ENCODE data around the gene AOC3.

DNA sequence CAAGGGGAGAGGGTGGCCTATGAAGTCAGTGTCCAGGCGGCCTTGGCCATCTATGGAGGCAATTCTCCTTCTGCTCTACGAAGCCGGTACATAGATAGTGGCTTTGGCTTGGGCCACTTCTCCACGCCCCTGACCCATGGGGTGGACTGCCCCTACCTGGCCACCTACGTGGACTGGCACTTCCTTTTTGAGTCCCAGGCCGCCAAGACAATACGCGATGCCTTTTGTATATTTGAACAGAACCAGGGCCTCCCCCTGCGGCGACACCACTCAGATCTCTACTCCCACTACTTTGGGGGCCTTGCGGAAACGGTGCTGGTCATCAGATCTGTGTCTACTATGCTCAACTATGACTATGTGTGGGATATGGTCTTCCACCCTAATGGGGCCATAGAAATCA, 17.3 kb downstream of the AOC3 start:
- TF ChIP-seq, protein P1, sequence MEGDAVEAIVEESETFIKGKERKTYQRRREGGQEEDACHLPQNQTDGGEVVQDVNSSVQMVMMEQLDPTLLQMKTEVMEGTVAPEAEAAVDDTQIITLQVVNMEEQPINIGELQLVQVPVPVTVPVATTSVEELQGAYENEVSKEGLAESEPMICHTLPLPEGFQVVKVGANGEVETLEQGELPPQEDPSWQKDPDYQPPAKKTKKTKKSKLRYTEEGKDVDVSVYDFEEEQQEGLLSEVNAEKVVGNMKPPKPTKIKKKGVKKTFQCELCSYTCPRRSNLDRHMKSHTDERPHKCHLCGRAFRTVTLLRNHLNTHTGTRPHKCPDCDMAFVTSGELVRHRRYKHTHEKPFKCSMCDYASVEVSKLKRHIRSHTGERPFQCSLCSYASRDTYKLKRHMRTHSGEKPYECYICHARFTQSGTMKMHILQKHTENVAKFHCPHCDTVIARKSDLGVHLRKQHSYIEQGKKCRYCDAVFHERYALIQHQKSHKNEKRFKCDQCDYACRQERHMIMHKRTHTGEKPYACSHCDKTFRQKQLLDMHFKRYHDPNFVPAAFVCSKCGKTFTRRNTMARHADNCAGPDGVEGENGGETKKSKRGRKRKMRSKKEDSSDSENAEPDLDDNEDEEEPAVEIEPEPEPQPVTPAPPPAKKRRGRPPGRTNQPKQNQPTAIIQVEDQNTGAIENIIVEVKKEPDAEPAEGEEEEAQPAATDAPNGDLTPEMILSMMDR (IDR thresholded peaks at IDR 0.05), result no peak
- TF ChIP-seq, protein P2, sequence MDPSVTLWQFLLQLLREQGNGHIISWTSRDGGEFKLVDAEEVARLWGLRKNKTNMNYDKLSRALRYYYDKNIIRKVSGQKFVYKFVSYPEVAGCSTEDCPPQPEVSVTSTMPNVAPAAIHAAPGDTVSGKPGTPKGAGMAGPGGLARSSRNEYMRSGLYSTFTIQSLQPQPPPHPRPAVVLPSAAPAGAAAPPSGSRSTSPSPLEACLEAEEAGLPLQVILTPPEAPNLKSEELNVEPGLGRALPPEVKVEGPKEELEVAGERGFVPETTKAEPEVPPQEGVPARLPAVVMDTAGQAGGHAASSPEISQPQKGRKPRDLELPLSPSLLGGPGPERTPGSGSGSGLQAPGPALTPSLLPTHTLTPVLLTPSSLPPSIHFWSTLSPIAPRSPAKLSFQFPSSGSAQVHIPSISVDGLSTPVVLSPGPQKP (IDR thresholded peaks at IDR 0.05; ENCODE audit: low read depth, low read length), result no peak
- TF ChIP-seq HOXB5 (CRISPR knock-in tag; IDR thresholded peaks at IDR 0.05) (no peak), BHLHE40 (IDR thresholded peaks at IDR 0.05; ENCODE audit: low read depth, low read length) (no peak), JUNB (IDR thresholded peaks at IDR 0.05) (no peak), FOSL2 (IDR thresholded peaks at IDR 0.05) (no peak), FOSL2 (CRISPR knock-in tag; IDR thresholded peaks at IDR 0.05) (no peak), RFX5 (IDR thresholded peaks at IDR 0.05) (no peak), RAD21 (conservative IDR thresholded peaks at IDR 0.05 in 1 of 2, IDR thresholded peaks at IDR 0.05 in 1 of 2) (no peak), POLR2A (IDR thresholded peaks at IDR 0.05; ENCODE audit: low read length) (no peak), NFE2L2 (conservative IDR thresholded peaks at IDR 0.05; ENCODE audit: low read length) (no peak)
- TF ChIP-seq, protein P3, sequence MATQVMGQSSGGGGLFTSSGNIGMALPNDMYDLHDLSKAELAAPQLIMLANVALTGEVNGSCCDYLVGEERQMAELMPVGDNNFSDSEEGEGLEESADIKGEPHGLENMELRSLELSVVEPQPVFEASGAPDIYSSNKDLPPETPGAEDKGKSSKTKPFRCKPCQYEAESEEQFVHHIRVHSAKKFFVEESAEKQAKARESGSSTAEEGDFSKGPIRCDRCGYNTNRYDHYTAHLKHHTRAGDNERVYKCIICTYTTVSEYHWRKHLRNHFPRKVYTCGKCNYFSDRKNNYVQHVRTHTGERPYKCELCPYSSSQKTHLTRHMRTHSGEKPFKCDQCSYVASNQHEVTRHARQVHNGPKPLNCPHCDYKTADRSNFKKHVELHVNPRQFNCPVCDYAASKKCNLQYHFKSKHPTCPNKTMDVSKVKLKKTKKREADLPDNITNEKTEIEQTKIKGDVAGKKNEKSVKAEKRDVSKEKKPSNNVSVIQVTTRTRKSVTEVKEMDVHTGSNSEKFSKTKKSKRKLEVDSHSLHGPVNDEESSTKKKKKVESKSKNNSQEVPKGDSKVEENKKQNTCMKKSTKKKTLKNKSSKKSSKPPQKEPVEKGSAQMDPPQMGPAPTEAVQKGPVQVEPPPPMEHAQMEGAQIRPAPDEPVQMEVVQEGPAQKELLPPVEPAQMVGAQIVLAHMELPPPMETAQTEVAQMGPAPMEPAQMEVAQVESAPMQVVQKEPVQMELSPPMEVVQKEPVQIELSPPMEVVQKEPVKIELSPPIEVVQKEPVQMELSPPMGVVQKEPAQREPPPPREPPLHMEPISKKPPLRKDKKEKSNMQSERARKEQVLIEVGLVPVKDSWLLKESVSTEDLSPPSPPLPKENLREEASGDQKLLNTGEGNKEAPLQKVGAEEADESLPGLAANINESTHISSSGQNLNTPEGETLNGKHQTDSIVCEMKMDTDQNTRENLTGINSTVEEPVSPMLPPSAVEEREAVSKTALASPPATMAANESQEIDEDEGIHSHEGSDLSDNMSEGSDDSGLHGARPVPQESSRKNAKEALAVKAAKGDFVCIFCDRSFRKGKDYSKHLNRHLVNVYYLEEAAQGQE (IDR thresholded peaks at IDR 0.05), result no peak
